HepG2 (cell line): ENCODE results near the gene RBL1. TPM values are rescaled to one million over a fixed set of nuclear protein-coding genes. Genes with fewer than 3 reads are reported as not detected.

ENCODE experiments used
- CHD4 ChIP-seq: fragments of 200-600 bp; sonication (generic); IDR thresholded peaks from 2 replicates; pipeline ENCODE4 v1.7.0; 2017; ENCODE audit warnings: mild to moderate bottlenecking, low read length, borderline replicate concordance
- ETV5 ChIP-seq: IDR thresholded peaks from 2 replicates; pipeline ENCODE4 v1.6.1; 2018; ENCODE audit warnings: missing biosample characterization, missing genetic modification reagents, inconsistent platforms, borderline replicate concordance
- FOXP1 ChIP-seq, 2 experiments: fragments of 450-650 bp in 1 of 2; IDR thresholded peaks; 2 replicates each; pipeline ENCODE4 v1.6.1; 2017 to 2018; ENCODE audit warnings: antibody characterized with exemption in 1 of 2
- HDAC1 ChIP-seq: sonication (generic); formaldehyde crosslinking; IDR thresholded peaks from 2 replicates; pipeline ENCODE4 v1.5.1; 2020; ENCODE audit warnings: mild to moderate bottlenecking, missing genetic modification reagents
- HDAC2 ChIP-seq: sonication (generic); formaldehyde crosslinking; IDR thresholded peaks from 2 replicates; pipeline ENCODE4 v1.4.0; 2020; ENCODE audit warnings: missing genetic modification reagents
- HMG20B ChIP-seq: conservative IDR thresholded peaks from 2 replicates; pipeline ENCODE4 v1.6.1; 2016; ENCODE audit warnings: missing genetic modification reagents, missing compliant biosample characterization
- HNF1B ChIP-seq: sonication (generic); formaldehyde crosslinking; IDR thresholded peaks from 2 replicates; pipeline ENCODE4 v1.5.1; 2020; ENCODE audit warnings: mild to moderate bottlenecking, moderate library complexity, missing genetic modification reagents
- HOXA5 ChIP-seq: sonication (generic); formaldehyde crosslinking; IDR thresholded peaks from 2 replicates; pipeline ENCODE4 v1.4.0; 2020; ENCODE audit warnings: missing genetic modification reagents
- IKZF5 ChIP-seq: IDR thresholded peaks from 2 replicates; pipeline ENCODE4 v1.6.1; 2018; ENCODE audit warnings: missing genetic modification reagents, mild to moderate bottlenecking, missing compliant biosample characterization
- KLF6 ChIP-seq: IDR thresholded peaks from 2 replicates; pipeline ENCODE4 v1.8.0; 2016; ENCODE audit warnings: missing biosample characterization, missing genetic modification reagents
- MAFG ChIP-seq: sonication (generic); formaldehyde crosslinking; IDR thresholded peaks from 2 replicates; pipeline ENCODE4 v1.5.1; 2020; ENCODE audit warnings: mild to moderate bottlenecking, missing genetic modification reagents
- MAZ ChIP-seq, 2 experiments: sonication (generic) in 1 of 2; formaldehyde crosslinking in 1 of 2; IDR thresholded peaks; 2 replicates each; pipeline versions ENCODE4 v1.5.0 to v1.6.1; 2012 to 2020; ENCODE audit warnings: low read depth in 2 of 2, mild to moderate bottlenecking in 2 of 2, borderline replicate concordance in 1 of 2, improper control_type of control experiment in 1 of 2, low read length in 1 of 2, missing genetic modification reagents in 1 of 2, moderate library complexity in 1 of 2
- MZF1 ChIP-seq: sonication (generic); formaldehyde crosslinking; IDR thresholded peaks from 2 replicates; pipeline ENCODE4 v1.8.1; 2023; ENCODE audit warnings: mild to moderate bottlenecking, missing genetic modification reagents, borderline replicate concordance
- NRL ChIP-seq: sonication (generic); formaldehyde crosslinking; IDR thresholded peaks from 2 replicates; pipeline ENCODE4 v1.5.0; 2020; ENCODE audit warnings: missing genetic modification reagents, mild to moderate bottlenecking, moderate library complexity, borderline replicate concordance
- PLSCR1 ChIP-seq: sonication (generic); formaldehyde crosslinking; IDR thresholded peaks from 2 replicates; pipeline ENCODE4 v1.5.0; 2020; ENCODE audit warnings: missing genetic modification reagents, mild to moderate bottlenecking, borderline replicate concordance
- PREB ChIP-seq: sonication (generic); formaldehyde crosslinking; IDR thresholded peaks from 2 replicates; pipeline ENCODE4 v1.4.0; 2020; ENCODE audit warnings: missing genetic modification reagents
- REPIN1 ChIP-seq: sonication (generic); formaldehyde crosslinking; IDR thresholded peaks from 2 replicates; pipeline ENCODE4 v1.8.0; 2022; ENCODE audit warnings: missing genetic modification reagents, low read depth, mild to moderate bottlenecking, borderline replicate concordance
- SIN3A ChIP-seq: IDR thresholded peaks from 2 replicates; pipeline ENCODE4 v1.6.1; 2011; ENCODE audit warnings: low read depth, mild to moderate bottlenecking, control low read depth, low read length, borderline replicate concordance
- SMARCC2 ChIP-seq: fragments of 450-650 bp; IDR thresholded peaks from 2 replicates; pipeline ENCODE4 v1.6.1; 2017; ENCODE audit warnings: antibody characterized with exemption, mild to moderate bottlenecking
- SP4 ChIP-seq: sonication (generic); formaldehyde crosslinking; IDR thresholded peaks from 2 replicates; pipeline ENCODE4 v1.8.1; 2023; ENCODE audit warnings: mild to moderate bottlenecking, missing genetic modification reagents
- TEAD3 ChIP-seq: optimal IDR thresholded peaks from 2 replicates; pipeline ENCODE3; 2016; ENCODE audit warnings: borderline replicate concordance
- ZBTB7A ChIP-seq: sonication (generic); formaldehyde crosslinking; IDR thresholded peaks from 2 replicates; pipeline ENCODE4 v1.8.0; 2022; ENCODE audit warnings: mild to moderate bottlenecking, missing genetic modification reagents
- ZNF691 ChIP-seq: sonication (generic); formaldehyde crosslinking; IDR thresholded peaks from 2 replicates; pipeline ENCODE4 v1.4.0; 2020; ENCODE audit warnings: missing genetic modification reagents, low read depth, mild to moderate bottlenecking, borderline replicate concordance
- polyA plus RNA-seq, 8 experiments: library from polyadenylated mRNA; depleted of rRNA in 3 of 8; stranded (reverse) in 7 of 8; unstranded in 1 of 8; fragments of >200 nt; fragmentation: Illumina TruSeq in 4 of 8; extraction: Trizol in 4 of 8; gene quantifications; 2 replicates each; pipeline versions ENCODE4 v1.2.1 to v1.2.3, GENCODE V29; 2011 to 2016; ENCODE audit warnings: low read depth in 4 of 8, missing spikeins in 1 of 8, mixed read lengths in 1 of 8; ENCODE audit not compliant: insufficient read depth in 1 of 8
- total RNA-seq, 5 experiments: library from RNA; depleted of rRNA; stranded (reverse); fragments of >200 nt; fragmentation: Illumina TruSeq; extraction: Trizol; gene quantifications; 2 replicates each; pipeline ENCODE4 v1.2.3, GENCODE V29; 2016; ENCODE audit warnings: low read depth in 1 of 5

RBL1 gene
- total and polyA plus RNA-seq, 2 of the 13 experiments (the other 11 are each of a cell fraction or from before 2014, with no cell fraction given) = 6.0 to 27.5 TPM

- TF ChIP-seq MZF1 (CRISPR knock-in tag) = 0 out of 2 replicates have a peak, but pooled peaks have one; percentile 31
- no peak for TF ChIP-seq MAZ (IDR thresholded peaks at IDR 0.05; ENCODE audit: borderline replicate concordance, low read depth, low read length)
- peak; percentile 88 for TF ChIP-seq MAZ (CRISPR knock-in tag; IDR thresholded peaks at IDR 0.05; ENCODE audit: low read depth)
- no peak for TF ChIP-seq PLSCR1
- peak; percentile 96 for TF ChIP-seq HDAC1 (CRISPR knock-in tag)
- peak; percentile 68 for TF ChIP-seq SP4 (CRISPR knock-in tag)
- peak; percentile 77 for TF ChIP-seq IKZF5 (CRISPR knock-in tag)
- TF ChIP-seq SMARCC2 = no peak
- TF ChIP-seq HMG20B = no peak
- no peak for TF ChIP-seq CHD4
- TF ChIP-seq FOXP1 (IDR thresholded peaks at IDR 0.05) = no peak
- no peak for TF ChIP-seq FOXP1 (CRISPR knock-in tag; IDR thresholded peaks at IDR 0.05)
- peak; percentile 38; the same call in 1 of the 2 replicates for TF ChIP-seq HDAC2 (CRISPR knock-in tag)
- peak; percentile 39 for TF ChIP-seq TEAD3
- TF ChIP-seq REPIN1 (CRISPR knock-in tag) = peak; percentile 95
- TF ChIP-seq HNF1B = peak; percentile 87; the same call in 1 of the 2 replicates
- no peak; the same call in 1 of the 2 replicates for TF ChIP-seq ETV5 (CRISPR knock-in tag)
- TF ChIP-seq MAFG (CRISPR knock-in tag) = no peak
- 0 out of 2 replicates have a peak, but pooled peaks have one; percentile 68 for TF ChIP-seq KLF6
- TF ChIP-seq HOXA5 = peak; percentile 50
- peak; percentile 90; the same call in 1 of the 2 replicates for TF ChIP-seq NRL
- peak; percentile 61; the same call in 1 of the 2 replicates for TF ChIP-seq ZNF691
- peak; percentile 12; the same call in 1 of the 2 replicates for TF ChIP-seq SIN3A
- peak; percentile 54; the same call in 1 of the 2 replicates for TF ChIP-seq ZBTB7A (CRISPR knock-in tag)
- peak; percentile 88; the same call in 1 of the 2 replicates for TF ChIP-seq PREB
- TF ChIP-seq, all 625 proteins: peak for 340
Observed at GRCh38 chr20:36951198-36951978, 144.4 kb downstream of the RBL1 start, which contains the start of gene SAMHD1 (continued).
